Left ventricle myocardium inferior (tissue), 1 donor: ENCODE results near the gene EFNB1. TPM values are rescaled to one million over a fixed set of nuclear protein-coding genes. Genes with fewer than 3 reads are reported as not detected.

Experiments
- DNase-seq: peaks from one replicate; pipeline ENCODE4 v3.0.0-alpha.2; 2020
- H3K27ac ChIP-seq: fragments of 200-600 bp; replicated peaks from 2 replicates; pipeline ENCODE4 v1.8.0; 2021
- H3K27me3 ChIP-seq: fragments of 200-600 bp; 2 replicates; pipeline ENCODE4 v1.8.0; 2021; ENCODE audit warnings: low read depth
- H3K36me3 ChIP-seq: fragments of 200-600 bp; 2 replicates; pipeline ENCODE4 v1.8.0; 2021
- H3K4me1 ChIP-seq: fragments of 200-600 bp; 2 replicates; pipeline ENCODE4 v1.8.0; 2021
- H3K4me3 ChIP-seq: fragments of 200-600 bp; 2 replicates; pipeline ENCODE4 v1.8.0; 2021; ENCODE audit warnings: mild to moderate bottlenecking, moderate library complexity
- H3K9me3 ChIP-seq: fragments of 200-600 bp; replicated peaks from 2 replicates; pipeline ENCODE4 v1.8.0; 2021
- CTCF ChIP-seq: fragments of 200-600 bp; IDR thresholded peaks from 2 replicates; pipeline ENCODE4 v1.8.0; 2021; ENCODE audit warnings: antibody characterized with exemption, mild to moderate bottlenecking, borderline replicate concordance
- intact Hi-C: fragments of 100-400 bp; cut with micrococcal nuclease; formaldehyde crosslinking; loops from one replicate; pipeline ENCODE4 v1.11.0; 2022
- total RNA-seq: library from RNA; stranded (reverse); fragmentation: NEBNext Ultra II Directional; extraction: Animal tissue kit (Norgen Biotek cat#: 25700); gene quantifications from one replicate; pipeline ENCODE4 v1.2.1, GENCODE V29; 2021
- donor health status: DM: no; HTN: yes; CAD: no; lungs with severe emphysema.

EFNB1 gene
- total RNA-seq, 1 donor from 2014 or later, result 14.7 TPM

DNA sequence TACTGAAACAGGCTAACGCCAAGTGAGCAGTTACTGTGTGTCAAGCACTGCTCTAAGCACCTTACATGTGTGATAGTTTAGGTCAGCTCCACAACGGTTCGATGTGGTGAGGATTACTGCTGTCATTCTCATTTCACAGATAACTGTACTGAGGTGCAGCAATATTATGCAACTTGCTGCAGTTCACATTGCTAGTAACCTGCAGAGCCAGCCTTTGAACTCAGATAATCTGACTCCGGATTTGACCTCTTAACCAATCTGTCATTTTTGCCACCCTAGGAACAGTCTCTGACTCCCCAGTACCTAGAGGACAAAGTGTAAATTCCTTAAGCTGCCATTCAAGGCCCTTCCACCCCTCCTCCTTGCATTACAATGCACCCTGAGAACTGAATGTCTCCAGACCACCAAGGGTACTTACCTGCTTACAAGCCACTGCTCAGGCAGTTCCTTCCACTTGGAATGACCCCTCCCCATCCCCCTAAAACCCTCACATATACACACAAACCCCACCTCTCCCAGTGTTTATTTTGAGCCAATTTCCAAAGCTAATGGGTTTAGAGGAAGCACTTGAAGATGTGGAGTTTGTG, 24.9 kb downstream of the EFNB1 start:
- no peaks in the 10 kb centered on the region for H3K9me3 ChIP-seq
- no peak for TF ChIP-seq CTCF
- H3K27ac ChIP-seq, result no peak overlapping the region
- no peaks in the 10 kb centered on the region for H3K27me3 ChIP-seq
- H3K36me3 ChIP-seq, result no peaks in the 10 kb centered on the region
- DNase-seq, result no peak
- intact Hi-C loops, result no loop called here
- H3K4me1 ChIP-seq, result no peaks in the 10 kb centered on the region
- H3K4me3 ChIP-seq, result no peak overlapping the region

- H3K9me3 ChIP-seq, result no peaks in the 10 kb centered on the region
- no peaks in the 10 kb centered on the region for H3K27me3 ChIP-seq
- peaks cover 10% of the 10 kb centered on the region for H3K4me1 ChIP-seq
- no peaks in the 10 kb centered on the region for H3K36me3 ChIP-seq
- no peak overlapping the region for H3K27ac ChIP-seq
- H3K4me3 ChIP-seq, result no peak overlapping the region
- no peak for TF ChIP-seq CTCF
- no peak for DNase-seq
- intact Hi-C loops, result no loop called here
Measured at GRCh38 chrX:68865300-68865699, 36.5 kb downstream of the EFNB1 start.

DNA sequence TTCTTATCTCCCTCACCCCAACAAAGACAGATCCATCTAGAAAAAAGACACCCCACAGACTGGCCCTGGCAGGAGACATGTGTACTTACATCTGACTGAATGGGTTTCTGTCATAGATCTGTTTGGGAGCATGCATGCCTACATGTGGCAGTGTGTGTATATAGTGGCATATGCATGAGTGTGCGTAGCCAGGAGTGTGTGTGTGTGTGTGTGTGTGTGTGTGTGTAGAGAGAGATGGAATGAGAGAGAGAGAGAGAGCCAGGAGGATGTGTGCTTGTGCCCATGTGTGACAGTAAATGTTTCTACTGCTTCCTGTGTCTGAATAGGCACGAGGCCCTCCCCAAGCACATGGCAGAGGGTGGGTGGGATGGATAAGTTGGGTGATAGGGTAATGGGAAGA, 37.1 kb downstream of the EFNB1 start:
- intact Hi-C loops, result no loop called here
- no peak overlapping the region for H3K4me3 ChIP-seq
- no peaks in the 10 kb centered on the region for H3K9me3 ChIP-seq
- H3K36me3 ChIP-seq, result no peaks in the 10 kb centered on the region
- H3K27ac ChIP-seq, result no peak overlapping the region
- H3K27me3 ChIP-seq, result no peaks in the 10 kb centered on the region
- no peak for DNase-seq
- peaks cover 10% of the 10 kb centered on the region for H3K4me1 ChIP-seq
- no peak for TF ChIP-seq CTCF

GRCh38 chrX:68867458-68868112, 38.8 kb downstream of the EFNB1 start:
- H3K36me3 ChIP-seq, result no peaks in the 10 kb centered on the region
- H3K9me3 ChIP-seq, result no peaks in the 10 kb centered on the region
- peaks cover 10% of the 10 kb centered on the region for H3K4me1 ChIP-seq
- intact Hi-C loops, result no loop called here
- no peak overlapping the region for H3K27ac ChIP-seq
- H3K4me3 ChIP-seq, result no peak overlapping the region
- TF ChIP-seq CTCF, result no peak
- H3K27me3 ChIP-seq, result no peaks in the 10 kb centered on the region
- peak; percentile 23 for DNase-seq

DNA sequence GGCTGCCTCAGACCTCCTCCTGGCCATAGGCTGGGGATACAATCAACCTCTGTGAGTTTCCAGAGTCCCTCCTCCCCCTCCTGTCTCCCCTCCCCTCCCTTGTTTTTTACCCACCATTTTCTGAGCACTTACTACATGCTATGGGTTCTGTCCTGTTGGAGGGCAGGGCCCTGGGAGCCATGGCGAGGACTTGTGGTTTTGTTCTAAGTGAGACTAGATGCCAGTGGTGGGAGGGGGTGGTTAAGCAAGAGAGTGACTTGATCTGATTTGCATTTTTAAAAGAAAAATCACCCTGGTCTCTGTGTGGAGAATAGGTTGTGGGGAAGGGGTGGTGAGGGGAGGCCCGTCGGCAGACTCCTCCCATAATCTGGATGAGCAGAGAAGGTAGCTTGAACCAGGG, 39.5 kb downstream of the EFNB1 start:
- no peak overlapping the region for H3K4me3 ChIP-seq
- no peaks in the 10 kb centered on the region for H3K9me3 ChIP-seq
- DNase-seq, result no peak
- peaks cover 10% of the 10 kb centered on the region for H3K4me1 ChIP-seq
- no peak overlapping the region for H3K27ac ChIP-seq
- no peaks in the 10 kb centered on the region for H3K27me3 ChIP-seq
- H3K36me3 ChIP-seq, result no peaks in the 10 kb centered on the region
- intact Hi-C loops, result no loop called here
- no peak for TF ChIP-seq CTCF
